Brain microvascular endothelial cell (primary cell): Measurements from ENCODE around the gene PRTFDC1.

Experiments
- DNase-seq: peaks from one replicate; pipeline ENCODE4 v3.0.0-alpha.2; 2020
- H3K27ac ChIP-seq: fragments of 250-450 bp; sonication (Bioruptor Pico); 2 replicates; pipeline ENCODE4 v1.5.1; 2020; ENCODE audit warnings: mild to moderate bottlenecking, moderate library complexity
- H3K27me3 ChIP-seq: fragments of 250-450 bp; sonication (Bioruptor Pico); replicated peaks from 2 replicates; pipeline ENCODE4 v1.5.1; 2020; ENCODE audit warnings: mild to moderate bottlenecking
- H3K36me3 ChIP-seq: fragments of 250-450 bp; sonication (Bioruptor Pico); replicated peaks from 2 replicates; pipeline ENCODE4 v1.5.1; 2020; ENCODE audit warnings: mild to moderate bottlenecking
- H3K4me3 ChIP-seq: 2 replicates; pipeline ENCODE4 v1.5.1; 2011; ENCODE audit warnings: low read depth, mild to moderate bottlenecking, control low read depth, low read length, moderate library complexity
- CTCF ChIP-seq: IDR thresholded peaks from 2 replicates; pipeline ENCODE4 v1.5.1; 2011; ENCODE audit warnings: low read depth, mild to moderate bottlenecking, moderate library complexity, low read length, control low read depth, inconsistent platforms; ENCODE audit errors: missing control alignments
- in situ Hi-C: cut with HindIII; loops from 2 replicates; pipeline ENCODE4 v1.10.0; 2017; ENCODE audit warnings: low sequenced_read_pairs, low pct_ligation_motif_present

The PRTFDC1 gene

GRCh38 chr10:24806262-24806661 lies 146.1 kb downstream of the PRTFDC1 start:
- Histone ChIP-seq H3K27me3 (no peaks in the 10 kb centered on the region), H3K27ac (no peak overlapping the region), H3K36me3 (no peaks in the 10 kb centered on the region), H3K4me3 (no peak overlapping the region)
- no peak for DNase-seq
- in situ Hi-C loops: no loop called here
- no peak for TF ChIP-seq CTCF

GRCh38 chr10:24804956-24805355 lies 147.4 kb downstream of the PRTFDC1 start:
- Histone ChIP-seq H3K27ac (no peak overlapping the region), H3K27me3 (no peaks in the 10 kb centered on the region), H3K36me3 (no peaks in the 10 kb centered on the region), H3K4me3 (no peak overlapping the region)
- in situ Hi-C loops: no loop called here
- TF ChIP-seq CTCF: no peak
- DNase-seq: no peak

GRCh38 chr10:24804392-24804791 lies 148.0 kb downstream of the PRTFDC1 start:
- no peak overlapping the region for H3K4me3 ChIP-seq
- no peak for TF ChIP-seq CTCF
- no peak overlapping the region for H3K27ac ChIP-seq
- H3K36me3 ChIP-seq: no peaks in the 10 kb centered on the region
- H3K27me3 ChIP-seq: no peaks in the 10 kb centered on the region
- DNase-seq: no peak
- in situ Hi-C loops: no loop called here

- in situ Hi-C loops: no loop called here
- DNase-seq: no peak
- Histone ChIP-seq H3K27ac (no peak overlapping the region), H3K36me3 (no peaks in the 10 kb centered on the region), H3K27me3 (no peaks in the 10 kb centered on the region), H3K4me3 (no peak overlapping the region)
- TF ChIP-seq CTCF: no peak
These were observed 150.0 kb downstream of the PRTFDC1 start for GRCh38 chr10:24802378-24802777.

GRCh38 chr10:24800861-24801260 lies 151.5 kb downstream of the PRTFDC1 start:
- DNase-seq: no peak
- Histone ChIP-seq H3K27me3 (no peaks in the 10 kb centered on the region), H3K36me3 (no peaks in the 10 kb centered on the region), H3K27ac (no peak overlapping the region), H3K4me3 (no peak overlapping the region)
- in situ Hi-C loops: no loop called here
- no peak for TF ChIP-seq CTCF
